HG02571 (cell line): Measurements from ENCODE around the gene DHDH.

Experiments used
- ATAC-seq: cut with Tn5 transposase; IDR thresholded peaks from one replicate; pipeline ENCODE4 v1.9.1; 2021; ENCODE audit warnings: mild to moderate bottlenecking, moderate library complexity; ENCODE audit not compliant: unreplicated experiment

Gene DHDH

DNA sequence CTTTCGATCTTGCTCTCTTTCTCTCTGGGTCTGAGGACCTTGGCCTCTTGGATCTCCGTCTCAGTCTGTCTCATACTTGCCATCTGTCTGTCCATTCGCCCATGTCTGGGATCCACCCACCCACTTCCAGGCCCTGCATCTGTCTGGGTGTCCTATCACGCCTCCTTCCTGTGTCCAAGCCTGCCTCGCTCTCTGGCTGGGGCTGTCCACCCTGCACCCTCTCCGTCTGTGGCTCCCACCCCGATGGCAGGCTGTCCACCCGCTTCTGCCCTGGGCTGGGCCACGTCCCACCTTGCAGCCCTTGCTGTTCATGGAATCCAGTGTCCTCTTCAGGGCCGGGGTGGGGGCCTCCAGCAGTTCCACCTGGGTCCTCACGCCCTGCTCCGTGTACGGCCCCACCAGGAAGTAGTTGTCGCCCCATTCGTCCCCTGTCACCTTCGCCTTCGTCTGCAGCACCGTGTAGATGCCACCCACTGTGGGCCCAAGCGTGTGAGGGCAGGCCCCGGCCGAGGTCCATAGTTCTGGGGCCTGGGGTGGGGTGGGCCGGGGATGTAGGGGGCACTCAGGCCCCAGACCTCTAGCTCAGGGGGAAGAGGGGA is 57.6 kb downstream of the DHDH start:
- no peak for ATAC-seq

DNA sequence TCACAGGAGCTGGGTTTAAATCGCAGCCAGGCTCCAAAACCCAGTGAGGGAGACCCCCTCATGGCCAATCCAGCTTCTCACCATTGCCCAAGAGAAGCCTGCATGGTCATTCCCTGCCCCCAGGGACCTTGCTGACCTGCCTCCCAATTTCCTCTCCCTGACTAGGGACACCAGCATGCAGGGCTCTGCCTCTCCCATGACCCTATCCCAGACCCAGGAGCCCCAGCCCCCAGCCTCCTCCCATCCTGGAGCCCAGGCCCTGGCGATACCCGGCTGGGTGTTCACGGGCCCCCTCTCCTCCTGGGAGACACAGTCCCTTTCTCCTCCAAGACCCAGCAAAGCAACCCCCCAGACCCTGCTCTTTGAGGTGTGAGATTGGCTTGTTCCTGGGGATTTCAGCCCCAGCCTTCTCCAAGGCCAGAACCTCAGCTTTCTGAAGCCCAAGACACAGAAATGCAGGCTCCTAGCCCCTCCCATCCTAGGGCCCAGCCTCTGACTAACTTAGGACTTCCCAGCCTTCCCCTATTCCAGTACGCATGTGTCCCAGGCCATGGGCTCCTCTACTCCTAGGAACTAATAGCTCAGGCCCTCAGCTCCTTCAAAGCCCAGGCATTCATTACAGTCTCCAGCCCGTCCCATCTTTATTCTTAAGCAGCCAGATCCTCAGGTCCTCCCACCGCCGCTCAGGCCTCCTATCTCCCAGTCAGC is 58.5 kb downstream of the DHDH start:
- ATAC-seq = no peak

DNA sequence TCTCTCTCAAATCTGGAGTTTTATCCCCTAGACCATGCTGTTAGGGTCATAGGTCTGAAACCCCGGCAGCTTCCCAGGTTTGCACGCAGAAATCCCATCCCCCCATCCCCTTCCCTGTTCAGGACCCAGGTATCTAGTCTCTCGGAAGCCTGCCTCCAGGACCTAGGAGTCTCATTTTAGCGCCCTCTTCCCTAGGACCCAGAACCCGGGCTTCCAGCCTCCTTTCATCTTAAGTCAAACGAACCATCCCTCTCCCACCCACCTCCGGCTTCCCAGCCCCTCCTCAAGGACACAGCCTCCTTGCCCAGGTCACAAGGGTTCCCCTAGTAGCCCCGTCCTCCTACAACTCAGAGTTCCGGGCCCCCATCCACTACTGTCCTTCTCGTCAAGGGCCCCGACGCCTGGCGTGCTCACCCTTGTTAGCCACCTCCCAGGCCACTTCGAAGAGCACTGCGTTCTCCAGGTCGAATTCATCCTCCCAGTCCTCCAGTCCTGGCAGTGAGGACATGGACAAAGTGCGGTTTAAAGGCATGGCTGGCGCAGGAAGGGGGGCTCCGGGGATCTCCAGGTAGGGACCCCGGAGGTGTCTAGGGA is 59.2 kb downstream of the DHDH start:
- no peak for ATAC-seq

DNA sequence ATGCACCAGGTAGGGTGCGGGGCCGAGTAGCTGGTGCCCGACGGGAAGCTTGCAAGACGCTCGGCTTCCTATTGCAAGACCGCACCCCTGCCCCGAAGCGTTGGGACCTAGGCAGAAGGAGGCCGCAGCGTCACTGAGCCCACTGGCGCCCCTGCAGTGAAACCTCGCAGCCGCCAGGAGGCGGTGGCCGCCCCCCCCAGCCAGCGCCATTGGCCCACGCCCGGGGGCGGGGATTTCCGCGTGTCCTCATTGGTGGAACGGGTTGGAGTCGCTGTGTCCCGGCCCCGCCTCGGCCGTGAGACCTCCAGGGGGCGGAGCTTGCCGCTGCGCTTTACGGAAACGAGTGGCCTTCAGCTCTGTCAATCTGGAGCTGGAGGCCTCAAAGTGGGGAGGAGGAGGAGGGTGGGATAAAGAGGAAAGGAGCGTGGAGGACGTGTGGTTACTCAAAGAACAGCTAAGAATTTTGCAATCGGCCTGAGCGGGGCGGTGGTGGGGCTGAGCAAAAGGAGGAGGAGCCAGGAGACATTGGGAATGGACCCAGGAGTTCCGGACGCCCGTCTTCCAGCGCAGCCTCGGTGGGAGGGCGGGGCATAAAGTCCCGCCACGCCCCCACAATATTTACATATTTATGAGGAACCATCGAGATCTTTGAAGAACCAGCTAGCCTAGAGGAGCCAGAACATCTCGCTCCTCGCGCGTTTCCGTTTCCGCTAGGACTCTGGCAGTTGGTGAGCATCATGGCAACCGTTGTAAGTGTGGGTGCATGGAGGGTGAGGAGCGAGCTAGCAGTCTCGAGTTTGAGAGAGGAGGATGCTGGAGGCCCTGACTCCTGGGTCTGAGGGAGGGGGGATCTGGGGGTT is 59.9 kb downstream of the DHDH start, which contains the start of the genes GYS1 and RUVBL2:
Gene GYS1 (minus strand): TSS at position 135 of the 860 bp plus-strand sequence. CDS start 197 bp downstream, outside the sequence.
Gene RUVBL2 (plus strand): TSS at position 713 of the 860 bp plus-strand sequence. CDS start 25 bp downstream, at position 738.
- peak; percentile 79 for ATAC-seq

DNA sequence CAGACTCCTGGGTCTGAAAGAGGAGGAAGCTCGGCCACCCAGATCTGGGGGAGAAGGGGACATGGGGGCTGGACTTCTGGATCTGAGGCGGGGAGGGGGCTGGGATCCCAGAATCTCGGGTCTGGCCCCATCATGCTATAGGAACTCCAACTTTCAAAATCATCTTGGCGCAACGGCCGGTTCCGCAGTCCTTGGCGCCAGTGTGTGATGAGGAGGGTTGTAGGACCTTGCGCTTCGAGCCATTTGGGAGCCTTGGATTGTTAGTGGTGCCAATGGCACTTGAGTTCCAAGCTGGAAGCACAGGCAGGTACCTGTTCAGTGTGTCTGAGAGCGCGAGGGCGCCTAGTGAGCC is 60.5 kb downstream of the DHDH start:
- no peak for ATAC-seq
